ENCODE measurements around the gene PTPRN2.

PTPRN2 gene

DNA sequence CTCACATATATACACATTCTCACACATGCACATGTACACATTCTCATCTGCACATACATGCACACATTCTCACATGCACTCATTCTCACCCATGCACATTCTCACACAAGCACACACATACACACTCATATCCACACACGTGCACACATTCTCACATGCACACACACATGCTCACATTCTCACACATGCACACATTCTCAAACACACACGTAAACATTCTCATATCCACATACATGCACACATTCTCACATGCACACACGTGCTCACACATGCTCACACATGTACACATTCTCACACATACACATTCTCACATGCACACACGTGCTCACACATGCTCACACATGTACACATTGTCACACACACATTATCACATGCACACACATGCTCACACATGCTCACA is 260.6 kb downstream of the PTPRN2 start:
- no peaks in the 10 kb centered on the region for H3K9me3 ChIP-seq (ENCODE audit: control insufficient read depth, low read length)
- H3K36me3 ChIP-seq (ENCODE audit: control insufficient read depth, insufficient read depth, low read length) = no peaks in the 10 kb centered on the region
- no peak overlapping the region for H3K4me3 ChIP-seq (ENCODE audit: low read length)
- peaks cover 8% of the 10 kb centered on the region for H3K4me1 ChIP-seq (ENCODE audit: control insufficient read depth, insufficient read depth, low read length)
- H3K27me3 ChIP-seq (ENCODE audit: control insufficient read depth, insufficient read depth, low read length) = no peaks in the 10 kb centered on the region
- no peak overlapping the region for H3K9ac ChIP-seq (ENCODE audit: low read length)

DNA sequence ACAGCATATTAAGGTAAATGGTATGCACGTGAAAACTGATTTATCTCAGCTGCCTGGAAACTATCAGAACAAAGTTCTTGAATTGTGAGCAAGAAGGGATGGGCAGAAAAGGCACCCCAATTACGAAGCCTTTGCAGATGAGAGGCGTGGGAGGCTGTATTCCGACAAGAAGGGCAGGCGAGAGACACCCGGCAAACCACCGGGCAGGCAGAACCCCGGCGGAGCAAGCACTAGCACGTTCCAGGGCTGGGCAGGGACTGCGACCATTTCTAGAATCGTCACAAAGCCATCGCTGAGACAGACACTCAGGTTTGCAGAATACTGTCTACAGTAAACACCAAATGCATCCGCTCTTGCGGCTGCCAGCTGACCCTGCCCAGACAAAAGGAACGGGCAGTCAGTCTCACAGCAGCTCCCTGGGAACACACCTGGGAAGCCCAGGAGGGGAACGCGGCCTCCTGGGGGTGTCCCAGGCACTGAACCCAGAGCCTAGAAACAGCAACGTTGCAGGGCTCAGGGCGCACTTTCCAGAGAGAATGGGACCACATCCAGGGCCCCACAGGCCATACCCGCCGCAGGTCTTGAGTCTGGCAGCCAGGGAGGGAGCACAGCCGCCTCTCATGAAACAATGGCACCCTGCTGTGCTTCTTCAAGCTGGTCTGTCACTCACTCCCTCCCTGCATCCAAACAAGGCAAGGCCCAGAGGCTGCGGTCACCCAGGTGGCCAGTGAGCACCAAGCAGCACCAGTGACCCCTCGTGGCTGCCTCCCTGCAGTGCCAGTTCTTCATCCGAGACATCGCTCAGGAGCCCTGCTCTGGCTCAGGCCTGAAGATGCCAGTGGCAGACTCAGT is 261.9 kb downstream of the PTPRN2 start:
- Histone ChIP-seq H3K9ac (ENCODE audit: low read length) (no peak overlapping the region), H3K36me3 (ENCODE audit: control insufficient read depth, insufficient read depth, low read length) (no peaks in the 10 kb centered on the region), H3K4me1 (ENCODE audit: control insufficient read depth, insufficient read depth, low read length) (peaks cover 8% of the 10 kb centered on the region), H3K4me3 (ENCODE audit: low read length) (no peak overlapping the region), H3K27me3 (ENCODE audit: control insufficient read depth, insufficient read depth, low read length) (no peaks in the 10 kb centered on the region), H3K9me3 (ENCODE audit: control insufficient read depth, low read length) (no peaks in the 10 kb centered on the region)

DNA sequence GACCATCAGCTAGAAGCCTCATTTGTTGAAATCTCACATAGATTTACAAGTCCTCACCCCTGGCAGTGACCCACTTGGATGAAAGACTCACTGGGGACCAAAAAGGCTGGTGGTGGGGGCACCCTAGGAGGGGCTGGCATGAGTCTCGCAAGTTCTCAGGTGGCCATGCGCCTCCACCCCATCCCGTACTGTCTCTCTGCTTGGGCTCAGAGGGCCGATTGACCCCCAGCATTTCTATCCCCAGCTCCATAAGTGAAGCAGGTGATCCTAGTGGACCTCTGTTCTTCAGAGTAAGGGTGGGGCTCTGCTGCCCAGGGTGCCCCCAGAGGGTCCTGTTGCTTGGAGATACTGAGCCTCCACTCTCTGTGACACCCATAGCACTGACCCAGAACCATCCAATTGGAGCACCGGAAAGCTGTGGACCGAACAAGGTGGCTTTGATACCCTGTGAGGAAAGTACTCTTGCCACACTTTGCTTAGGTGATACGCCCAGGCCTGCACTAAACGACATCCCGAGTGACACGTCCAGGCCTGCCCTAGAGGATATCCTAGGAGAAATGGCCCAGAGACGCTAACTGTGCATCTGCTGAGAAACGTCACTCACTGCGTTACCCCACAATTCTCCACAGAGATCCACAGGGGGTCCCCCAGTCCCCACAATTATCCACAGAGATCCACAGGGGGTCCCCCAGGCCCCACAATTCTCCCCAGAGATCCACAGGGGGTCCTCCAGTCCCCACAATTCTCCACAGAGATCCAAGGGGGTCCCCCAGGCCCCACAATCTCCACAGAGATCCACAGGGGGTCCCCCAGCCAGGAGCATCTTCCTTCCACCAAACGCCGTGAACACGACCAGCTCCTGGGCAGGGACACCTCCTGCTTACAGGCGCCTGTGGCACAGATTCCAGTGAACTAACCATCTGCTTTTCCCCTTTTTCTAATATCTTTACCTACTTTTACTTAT is 262.9 kb downstream of the PTPRN2 start:
- H3K9me3 ChIP-seq (ENCODE audit: control insufficient read depth, low read length) = no peaks in the 10 kb centered on the region
- no peaks in the 10 kb centered on the region for H3K27me3 ChIP-seq (ENCODE audit: control insufficient read depth, insufficient read depth, low read length)
- H3K9ac ChIP-seq (ENCODE audit: low read length) = no peak overlapping the region
- no peak overlapping the region for H3K4me3 ChIP-seq (ENCODE audit: low read length)
- H3K36me3 ChIP-seq (ENCODE audit: control insufficient read depth, insufficient read depth, low read length) = no peaks in the 10 kb centered on the region
- H3K4me1 ChIP-seq (ENCODE audit: control insufficient read depth, insufficient read depth, low read length) = peaks cover 8% of the 10 kb centered on the region

DNA sequence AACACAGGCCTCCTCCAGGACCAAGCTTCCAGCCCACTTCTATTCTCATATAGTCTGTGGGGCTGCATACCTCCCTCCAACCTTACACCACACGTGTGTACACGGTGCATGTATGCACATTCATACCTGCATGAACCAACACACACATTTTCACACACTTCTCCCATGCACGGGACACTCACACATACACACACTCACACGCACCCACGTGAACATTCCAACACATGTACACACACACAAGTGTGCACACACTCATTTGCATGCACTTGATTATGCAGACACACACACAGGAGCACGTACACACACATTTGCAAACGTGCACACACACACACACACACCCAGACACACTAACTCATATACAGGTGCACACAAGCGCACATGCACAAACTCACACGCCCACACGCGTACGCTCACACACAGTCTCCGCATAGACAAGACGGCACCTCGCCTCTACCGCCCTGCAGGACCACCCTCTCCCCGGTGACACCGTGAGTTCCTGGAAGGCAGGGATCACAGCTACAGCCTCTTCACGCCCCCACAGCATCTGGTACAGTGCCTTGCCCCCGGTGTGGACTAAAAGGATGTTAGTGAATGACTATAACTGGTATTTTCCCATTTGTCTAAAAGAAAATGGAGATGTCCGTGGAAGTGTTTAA is 263.8 kb downstream of the PTPRN2 start:
- no peak overlapping the region for H3K9ac ChIP-seq (ENCODE audit: low read length)
- no peaks in the 10 kb centered on the region for H3K36me3 ChIP-seq (ENCODE audit: control insufficient read depth, insufficient read depth, low read length)
- H3K4me3 ChIP-seq (ENCODE audit: low read length) = no peak overlapping the region
- H3K4me1 ChIP-seq (ENCODE audit: control insufficient read depth, insufficient read depth, low read length) = peaks cover 8% of the 10 kb centered on the region
- H3K27me3 ChIP-seq (ENCODE audit: control insufficient read depth, insufficient read depth, low read length) = no peaks in the 10 kb centered on the region
- no peaks in the 10 kb centered on the region for H3K9me3 ChIP-seq (ENCODE audit: control insufficient read depth, low read length)

DNA sequence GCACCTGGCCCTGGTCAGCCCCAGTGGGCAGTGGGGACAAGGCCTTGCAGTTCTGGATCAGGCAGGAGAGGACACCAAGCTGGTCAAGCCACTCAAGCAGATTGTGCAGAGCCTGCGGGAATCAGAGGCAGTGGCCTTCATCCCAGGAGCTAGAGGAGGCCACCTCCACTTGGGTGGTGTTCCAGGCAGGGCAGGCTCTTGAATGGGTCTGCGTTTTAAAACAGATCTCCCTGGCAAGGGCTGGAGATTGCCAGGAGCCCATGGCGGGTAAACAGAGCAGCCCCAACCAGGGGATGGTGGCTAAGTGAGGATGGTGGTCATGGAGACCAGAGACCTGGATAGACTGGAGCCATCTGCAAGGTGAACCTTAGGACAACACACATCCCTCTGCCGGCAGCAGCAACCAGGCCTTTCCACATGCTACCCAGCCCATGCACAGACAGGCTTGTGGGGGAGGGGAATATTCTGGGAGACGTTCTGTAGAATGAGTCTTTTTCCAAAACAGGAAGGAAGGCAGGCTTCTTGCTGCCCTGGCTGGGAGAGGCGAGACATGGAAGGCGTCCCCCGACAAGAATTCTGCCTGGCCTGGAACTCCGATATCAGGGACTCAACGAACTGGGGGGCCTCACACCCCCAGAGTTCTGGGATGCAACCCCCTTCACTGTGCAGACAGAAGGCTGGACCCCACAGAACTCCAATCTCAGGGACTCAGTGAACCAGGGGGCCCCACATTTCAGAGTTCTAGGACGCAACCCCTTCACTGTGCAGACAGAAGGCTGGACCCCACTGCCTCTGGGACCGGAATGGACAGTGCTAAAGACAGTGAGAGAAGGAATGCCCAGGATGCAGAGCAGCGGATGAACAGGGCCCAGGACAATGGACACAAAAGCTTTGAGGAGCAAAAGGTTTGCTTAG is 264.8 kb downstream of the PTPRN2 start:
- Histone ChIP-seq H3K9ac (ENCODE audit: low read length) (no peak overlapping the region), H3K9me3 (ENCODE audit: control insufficient read depth, low read length) (no peaks in the 10 kb centered on the region), H3K36me3 (ENCODE audit: control insufficient read depth, insufficient read depth, low read length) (no peaks in the 10 kb centered on the region), H3K4me3 (ENCODE audit: low read length) (no peak overlapping the region), H3K27me3 (ENCODE audit: control insufficient read depth, insufficient read depth, low read length) (no peaks in the 10 kb centered on the region), H3K4me1 (ENCODE audit: control insufficient read depth, insufficient read depth, low read length) (peaks cover 8% of the 10 kb centered on the region)

DNA sequence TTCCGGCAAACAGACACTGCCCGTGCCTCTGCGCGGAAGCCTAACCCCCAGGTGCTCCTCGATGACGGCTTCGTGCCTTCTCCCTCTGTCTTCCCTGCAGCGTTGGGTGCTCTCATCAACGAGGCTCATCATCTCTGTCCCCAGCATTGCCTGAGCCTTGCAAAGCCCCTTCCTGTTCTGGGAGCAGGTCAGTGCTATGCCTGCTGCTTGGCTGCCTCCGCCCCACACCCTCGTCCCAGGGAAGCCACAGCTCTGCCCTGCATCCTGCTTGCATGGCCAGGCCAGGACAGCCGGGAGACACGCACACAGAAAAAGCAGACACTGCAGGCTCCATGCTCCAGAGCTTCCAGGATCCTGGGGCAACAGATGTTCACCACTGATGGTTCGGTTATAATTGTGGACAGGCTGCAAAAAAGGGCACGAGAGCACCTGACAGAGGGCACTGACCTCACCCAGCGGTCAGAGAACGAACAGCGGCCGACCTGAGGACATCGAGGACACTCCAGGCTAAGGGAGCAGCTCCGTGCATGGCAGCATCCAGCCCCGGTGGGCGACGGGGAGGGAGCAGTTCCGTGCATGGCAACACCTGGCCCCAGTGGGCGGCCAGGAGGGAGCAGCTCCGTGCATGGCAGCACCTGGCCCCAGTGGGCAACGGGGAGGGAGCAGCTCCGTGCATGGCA is 265.5 kb downstream of the PTPRN2 start:
- H3K36me3 ChIP-seq (ENCODE audit: control insufficient read depth, insufficient read depth, low read length) = no peaks in the 10 kb centered on the region
- peaks cover 8% of the 10 kb centered on the region for H3K4me1 ChIP-seq (ENCODE audit: control insufficient read depth, insufficient read depth, low read length)
- no peaks in the 10 kb centered on the region for H3K9me3 ChIP-seq (ENCODE audit: control insufficient read depth, low read length)
- no peaks in the 10 kb centered on the region for H3K27me3 ChIP-seq (ENCODE audit: control insufficient read depth, insufficient read depth, low read length)
- H3K4me3 ChIP-seq (ENCODE audit: low read length) = no peak overlapping the region
- no peak overlapping the region for H3K9ac ChIP-seq (ENCODE audit: low read length)

DNA sequence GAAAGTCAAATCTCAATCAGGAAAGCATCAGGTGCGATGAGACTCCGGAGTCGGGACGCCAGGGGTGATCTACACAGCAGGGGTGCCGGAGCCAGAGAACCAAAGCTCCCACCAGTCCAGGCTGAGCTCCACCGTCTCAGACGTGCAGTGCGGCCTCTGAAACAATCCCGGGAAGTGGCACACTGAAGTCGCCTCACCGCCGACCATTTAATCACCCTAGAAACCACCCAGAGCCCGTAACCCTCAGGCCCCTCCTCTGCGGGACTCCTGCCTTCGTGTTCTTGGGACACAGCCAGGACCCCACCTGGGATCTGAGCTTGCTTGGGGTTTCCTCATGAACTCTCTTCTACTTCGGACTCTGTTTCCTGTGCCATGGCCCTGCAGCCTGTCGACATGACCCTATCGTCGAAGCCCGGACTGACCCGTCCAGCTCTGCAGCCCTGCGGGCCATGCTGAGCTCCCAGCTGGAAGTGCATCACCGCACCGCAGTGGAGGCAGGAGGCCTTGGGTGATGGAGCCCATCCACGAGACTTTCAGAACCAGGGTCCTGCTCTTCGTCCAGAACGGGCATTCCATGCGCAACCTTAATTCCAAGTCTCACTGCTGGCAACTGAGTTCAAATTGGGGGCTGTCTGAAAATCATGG is 266.4 kb downstream of the PTPRN2 start:
- Histone ChIP-seq H3K9me3 (ENCODE audit: control insufficient read depth, low read length) (no peaks in the 10 kb centered on the region), H3K4me1 (ENCODE audit: control insufficient read depth, insufficient read depth, low read length) (peaks cover 8% of the 10 kb centered on the region), H3K4me3 (ENCODE audit: low read length) (no peak overlapping the region), H3K36me3 (ENCODE audit: control insufficient read depth, insufficient read depth, low read length) (no peaks in the 10 kb centered on the region), H3K27me3 (ENCODE audit: control insufficient read depth, insufficient read depth, low read length) (no peaks in the 10 kb centered on the region), H3K9ac (ENCODE audit: low read length) (no peak overlapping the region)

DNA sequence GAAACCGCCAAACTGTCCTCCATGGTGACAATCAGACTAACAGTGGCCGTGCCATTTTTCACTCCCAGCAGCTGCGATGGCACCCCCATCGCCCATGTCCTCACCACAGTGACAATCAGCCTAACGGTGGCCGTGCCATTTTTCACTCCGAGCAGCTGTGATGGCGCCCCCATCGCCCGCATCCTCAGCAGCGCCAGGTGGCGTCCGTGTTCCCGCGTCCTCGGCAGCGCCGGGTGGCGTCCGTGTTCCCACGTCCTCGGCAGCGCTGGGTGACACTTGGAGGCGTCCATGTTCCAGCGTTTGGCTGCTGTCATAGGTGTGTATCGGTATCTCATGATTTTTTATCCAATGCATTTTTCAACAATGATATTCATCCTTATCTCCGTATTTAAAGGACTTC is 267.3 kb downstream of the PTPRN2 start:
- H3K36me3 ChIP-seq (ENCODE audit: control insufficient read depth, insufficient read depth, low read length) = no peaks in the 10 kb centered on the region
- H3K4me1 ChIP-seq (ENCODE audit: control insufficient read depth, insufficient read depth, low read length) = no peaks in the 10 kb centered on the region
- no peaks in the 10 kb centered on the region for H3K27me3 ChIP-seq (ENCODE audit: control insufficient read depth, insufficient read depth, low read length)
- H3K9ac ChIP-seq (ENCODE audit: low read length) = no peak overlapping the region
- H3K4me3 ChIP-seq (ENCODE audit: low read length) = no peak overlapping the region
- no peaks in the 10 kb centered on the region for H3K9me3 ChIP-seq (ENCODE audit: control insufficient read depth, low read length)

DNA sequence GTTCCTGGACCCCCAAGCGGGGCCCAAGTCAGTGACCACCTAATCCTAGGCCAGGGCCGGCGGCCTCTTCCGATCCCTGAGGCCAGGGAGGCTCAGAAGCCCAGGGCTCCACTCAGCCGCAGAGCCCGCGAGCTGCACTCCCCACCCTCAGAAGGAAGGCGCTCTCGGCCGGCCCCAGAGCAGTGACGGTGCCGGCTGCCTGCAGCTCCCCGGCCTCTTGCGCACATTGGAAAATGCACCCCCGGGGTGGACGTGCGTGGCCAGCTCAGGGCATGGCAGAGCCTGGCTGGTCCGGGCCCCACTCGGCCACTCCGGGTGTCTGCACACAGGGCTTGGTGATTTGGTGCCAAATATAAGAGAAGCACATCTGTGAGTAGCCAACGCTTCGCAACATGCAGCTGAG is 269.1 kb downstream of the PTPRN2 start:
- H3K4me3 ChIP-seq (ENCODE audit: low read length) = no peak overlapping the region
- H3K9me3 ChIP-seq (ENCODE audit: control insufficient read depth, low read length) = no peaks in the 10 kb centered on the region
- no peaks in the 10 kb centered on the region for H3K4me1 ChIP-seq (ENCODE audit: control insufficient read depth, insufficient read depth, low read length)
- H3K27me3 ChIP-seq (ENCODE audit: control insufficient read depth, insufficient read depth, low read length) = no peaks in the 10 kb centered on the region
- H3K36me3 ChIP-seq (ENCODE audit: control insufficient read depth, insufficient read depth, low read length) = no peaks in the 10 kb centered on the region
- no peak overlapping the region for H3K9ac ChIP-seq (ENCODE audit: low read length)

DNA sequence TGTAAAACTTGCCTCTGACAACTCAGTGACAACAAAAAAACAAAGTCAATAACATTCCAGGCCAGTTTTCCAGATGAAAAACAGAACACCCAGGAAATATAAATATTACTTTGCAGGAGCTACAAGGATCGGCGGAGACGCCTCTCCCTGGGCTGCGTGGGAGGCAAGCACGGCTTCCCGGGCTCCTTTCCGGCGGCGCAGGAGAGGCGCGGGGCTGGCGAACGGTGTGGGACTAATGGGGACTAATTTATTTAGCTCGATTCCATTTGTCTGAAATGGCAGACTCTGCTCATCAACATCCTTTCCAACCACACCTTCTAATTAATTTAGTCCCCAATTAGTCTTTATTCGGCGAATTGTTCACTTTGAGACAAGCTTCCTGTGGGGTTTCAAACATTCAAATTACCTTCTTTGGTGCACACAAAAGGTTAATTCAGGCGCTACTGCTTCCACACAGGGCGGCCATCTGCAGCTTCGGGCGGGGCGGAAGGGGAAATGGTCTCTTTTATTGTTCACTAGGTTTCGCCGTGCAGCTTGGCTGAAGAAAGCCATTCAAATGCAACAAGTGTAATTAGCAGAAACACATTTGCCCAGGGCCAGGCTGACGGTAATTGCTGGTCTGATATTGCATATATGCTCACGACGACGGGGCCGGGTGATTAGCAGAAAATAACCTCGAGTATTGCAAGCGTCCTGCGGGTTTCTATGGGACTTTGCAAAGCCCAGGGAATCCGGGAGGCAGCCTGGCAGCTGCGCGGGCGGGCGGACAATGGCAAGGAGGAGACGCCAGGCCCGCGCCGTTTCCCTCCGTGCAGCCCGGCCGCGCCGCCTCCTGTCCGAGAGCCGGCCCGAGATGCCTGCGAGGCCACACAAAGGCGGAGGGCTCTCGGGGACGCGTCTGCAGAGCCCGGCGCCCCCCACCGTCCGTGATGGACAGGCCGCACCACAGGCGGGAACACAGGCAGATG is 270.1 kb downstream of the PTPRN2 start:
- no peaks in the 10 kb centered on the region for H3K4me1 ChIP-seq (ENCODE audit: control insufficient read depth, insufficient read depth, low read length)

More for the DNA sequence above, 270.1 kb downstream of the PTPRN2 start:
- Histone ChIP-seq H3K9me3 (ENCODE audit: control insufficient read depth, low read length) (no peaks in the 10 kb centered on the region), H3K9ac (ENCODE audit: low read length) (no peak overlapping the region), H3K4me3 (ENCODE audit: low read length) (no peak overlapping the region), H3K27me3 (ENCODE audit: control insufficient read depth, insufficient read depth, low read length) (no peaks in the 10 kb centered on the region), H3K36me3 (ENCODE audit: control insufficient read depth, insufficient read depth, low read length) (no peaks in the 10 kb centered on the region)

Measured in mucosa of stomach (tissue), 1 donor.